Measurements from ENCODE around the gene NRP1. TPM values are rescaled to one million over a fixed set of nuclear protein-coding genes. Genes with fewer than 3 reads are reported as not detected.

Gene NRP1
- total and polyA plus RNA-seq, 4 donors, result 14.6 to 55.6 (median 37.8) TPM

- WGBS, result 86% methylated on average over 4 of the region's 4 CpGs
- no peaks in the 10 kb centered on the region for H3K36me3 ChIP-seq (ENCODE audit: control insufficient read depth in 4 of 4, insufficient read depth in 3 of 4, low read depth in 1 of 4, low read length in 3 of 4)
- TF ChIP-seq TAF1 (conservative IDR thresholded peaks at IDR 0.05), result no peak
- no peak for TF ChIP-seq YY1 (IDR thresholded peaks at IDR 0.05)
- no peak for DNase-seq (ENCODE audit: low spot score)
- no peak overlapping the region for H3K27ac ChIP-seq (ENCODE audit: low read depth in 1 of 2, low read length in 2 of 2)
- H3K4me1 ChIP-seq (ENCODE audit: control insufficient read depth in 4 of 4, insufficient read depth in 4 of 4, low read length in 3 of 4), result peaks cover 0 to 6% (median 6%) of the 10 kb centered on the region in 4 donors
- H3K9me3 ChIP-seq (ENCODE audit: control insufficient read depth in 4 of 4, low read length in 3 of 4), result no peaks in the 10 kb centered on the region
- no peaks in the 10 kb centered on the region for H3K27me3 ChIP-seq (ENCODE audit: control insufficient read depth in 4 of 4, insufficient read depth in 4 of 4, low read length in 3 of 4)
- H3K9ac ChIP-seq (ENCODE audit: low read depth in 1 of 2, low read length in 2 of 2), result no peak overlapping the region
- H3K4me3 ChIP-seq (ENCODE audit: low read depth in 1 of 3, low read length in 3 of 3), result no peak overlapping the region
Observed at GRCh38 chr10:33376976-33377657, 42.6 kb upstream of the NRP1 start.

DNA sequence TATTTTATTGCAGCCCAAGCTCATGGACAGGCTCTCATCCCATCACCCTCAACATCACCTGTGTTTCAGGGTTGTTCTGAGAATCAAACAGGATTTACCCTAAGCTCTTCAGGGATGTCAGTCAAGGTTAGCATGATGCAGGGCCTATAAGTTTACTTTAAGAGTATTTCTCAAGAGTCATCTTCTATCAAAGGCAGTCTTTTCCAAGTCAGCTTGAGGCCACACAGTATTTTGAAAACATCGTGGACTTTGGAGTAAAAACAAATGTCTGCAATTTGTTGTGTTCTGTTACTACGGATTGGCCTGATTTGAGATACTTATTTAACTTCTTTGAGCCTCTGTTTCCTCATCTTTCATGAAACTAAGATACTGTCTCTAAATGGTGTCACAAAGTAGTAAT is 42.0 kb upstream of the NRP1 start:
- no peak for DNase-seq (ENCODE audit: low spot score)
- Histone ChIP-seq H3K27me3 (ENCODE audit: control insufficient read depth in 4 of 4, insufficient read depth in 4 of 4, low read length in 3 of 4) (no peaks in the 10 kb centered on the region), H3K9ac (ENCODE audit: low read depth in 1 of 2, low read length in 2 of 2) (no peak overlapping the region), H3K9me3 (ENCODE audit: control insufficient read depth in 4 of 4, low read length in 3 of 4) (no peaks in the 10 kb centered on the region), H3K4me3 (ENCODE audit: low read depth in 1 of 3, low read length in 3 of 3) (no peak overlapping the region), H3K27ac (ENCODE audit: low read depth in 1 of 2, low read length in 2 of 2) (no peak overlapping the region), H3K4me1 (ENCODE audit: control insufficient read depth in 4 of 4, insufficient read depth in 4 of 4, low read length in 3 of 4) (no peaks in the 10 kb centered on the region), H3K36me3 (ENCODE audit: control insufficient read depth in 4 of 4, insufficient read depth in 3 of 4, low read depth in 1 of 4, low read length in 3 of 4) (no peaks in the 10 kb centered on the region)
- WGBS, result 57% methylated on average over 2 of the region's 2 CpGs
- no peak for TF ChIP-seq EGR1 (IDR thresholded peaks at IDR 0.05; ENCODE audit: low read depth in 2 of 2)
- TF ChIP-seq, protein P1, sequence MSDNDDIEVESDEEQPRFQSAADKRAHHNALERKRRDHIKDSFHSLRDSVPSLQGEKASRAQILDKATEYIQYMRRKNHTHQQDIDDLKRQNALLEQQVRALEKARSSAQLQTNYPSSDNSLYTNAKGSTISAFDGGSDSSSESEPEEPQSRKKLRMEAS (IDR thresholded peaks at IDR 0.05), result no peak
- no peak for TF ChIP-seq RXRA (IDR thresholded peaks at IDR 0.05)
- no peak for TF ChIP-seq TAF1 (conservative IDR thresholded peaks at IDR 0.05)
- TF ChIP-seq HNF4A (conservative IDR thresholded peaks at IDR 0.05), result no peak

DNA sequence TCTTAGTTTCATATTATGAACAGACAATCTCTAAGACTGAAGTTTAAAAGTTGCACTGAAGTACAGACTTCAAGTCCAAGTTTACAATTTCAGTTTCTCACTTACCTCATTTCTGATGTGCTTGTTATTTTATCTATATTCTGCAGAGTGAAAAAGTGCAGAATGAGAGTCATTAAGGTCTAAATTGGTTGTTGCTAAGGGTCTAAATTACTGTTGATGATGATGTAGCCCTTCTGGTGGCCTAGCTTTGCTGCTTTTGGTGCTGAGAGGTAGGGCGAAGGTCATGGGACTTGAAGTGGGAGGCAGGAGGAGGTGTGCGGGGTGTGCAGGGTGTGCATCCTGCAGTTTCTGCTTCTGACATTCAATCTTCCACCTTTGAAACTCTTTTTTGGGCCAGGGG is 38.8 kb upstream of the NRP1 start:
- no peaks in the 10 kb centered on the region for H3K9me3 ChIP-seq (ENCODE audit: control insufficient read depth in 4 of 4, low read length in 3 of 4)
- H3K27me3 ChIP-seq (ENCODE audit: control insufficient read depth in 4 of 4, insufficient read depth in 4 of 4, low read length in 3 of 4), result no peaks in the 10 kb centered on the region
- no peak for DNase-seq (ENCODE audit: low spot score)
- H3K27ac ChIP-seq (ENCODE audit: low read depth in 1 of 2, low read length in 2 of 2), result no peak overlapping the region
- 94% methylated on average over 2 of the region's 2 CpGs for WGBS
- no peaks in the 10 kb centered on the region for H3K4me1 ChIP-seq (ENCODE audit: control insufficient read depth in 4 of 4, insufficient read depth in 4 of 4, low read length in 3 of 4)
- TF ChIP-seq EGR1 (IDR thresholded peaks at IDR 0.05; ENCODE audit: low read depth in 2 of 2) (no peak), HNF4G (IDR thresholded peaks at IDR 0.05) (no peak), FOXA2 (IDR thresholded peaks at IDR 0.05) (no peak), TAF1 (conservative IDR thresholded peaks at IDR 0.05) (no peak), RXRA (IDR thresholded peaks at IDR 0.05) (no peak), ZBTB33 (IDR thresholded peaks at IDR 0.05) (no peak), RAD21 (IDR thresholded peaks at IDR 0.05) (no peak), YY1 (IDR thresholded peaks at IDR 0.05) (no peak), FOXA1 (IDR thresholded peaks at IDR 0.05) (no peak), HNF4A (conservative IDR thresholded peaks at IDR 0.05) (no peak), JUND (IDR thresholded peaks at IDR 0.05) (no peak), SP1 (IDR thresholded peaks at IDR 0.05) (no peak), NR2F2 (IDR thresholded peaks at IDR 0.05) (no peak), GABPA (IDR thresholded peaks at IDR 0.05 in 1 of 2, conservative IDR thresholded peaks at IDR 0.05 in 1 of 2) (no peak)
- TF ChIP-seq, protein P2, sequence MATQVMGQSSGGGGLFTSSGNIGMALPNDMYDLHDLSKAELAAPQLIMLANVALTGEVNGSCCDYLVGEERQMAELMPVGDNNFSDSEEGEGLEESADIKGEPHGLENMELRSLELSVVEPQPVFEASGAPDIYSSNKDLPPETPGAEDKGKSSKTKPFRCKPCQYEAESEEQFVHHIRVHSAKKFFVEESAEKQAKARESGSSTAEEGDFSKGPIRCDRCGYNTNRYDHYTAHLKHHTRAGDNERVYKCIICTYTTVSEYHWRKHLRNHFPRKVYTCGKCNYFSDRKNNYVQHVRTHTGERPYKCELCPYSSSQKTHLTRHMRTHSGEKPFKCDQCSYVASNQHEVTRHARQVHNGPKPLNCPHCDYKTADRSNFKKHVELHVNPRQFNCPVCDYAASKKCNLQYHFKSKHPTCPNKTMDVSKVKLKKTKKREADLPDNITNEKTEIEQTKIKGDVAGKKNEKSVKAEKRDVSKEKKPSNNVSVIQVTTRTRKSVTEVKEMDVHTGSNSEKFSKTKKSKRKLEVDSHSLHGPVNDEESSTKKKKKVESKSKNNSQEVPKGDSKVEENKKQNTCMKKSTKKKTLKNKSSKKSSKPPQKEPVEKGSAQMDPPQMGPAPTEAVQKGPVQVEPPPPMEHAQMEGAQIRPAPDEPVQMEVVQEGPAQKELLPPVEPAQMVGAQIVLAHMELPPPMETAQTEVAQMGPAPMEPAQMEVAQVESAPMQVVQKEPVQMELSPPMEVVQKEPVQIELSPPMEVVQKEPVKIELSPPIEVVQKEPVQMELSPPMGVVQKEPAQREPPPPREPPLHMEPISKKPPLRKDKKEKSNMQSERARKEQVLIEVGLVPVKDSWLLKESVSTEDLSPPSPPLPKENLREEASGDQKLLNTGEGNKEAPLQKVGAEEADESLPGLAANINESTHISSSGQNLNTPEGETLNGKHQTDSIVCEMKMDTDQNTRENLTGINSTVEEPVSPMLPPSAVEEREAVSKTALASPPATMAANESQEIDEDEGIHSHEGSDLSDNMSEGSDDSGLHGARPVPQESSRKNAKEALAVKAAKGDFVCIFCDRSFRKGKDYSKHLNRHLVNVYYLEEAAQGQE (IDR thresholded peaks at IDR 0.05), result no peak
- TF ChIP-seq, protein P3, sequence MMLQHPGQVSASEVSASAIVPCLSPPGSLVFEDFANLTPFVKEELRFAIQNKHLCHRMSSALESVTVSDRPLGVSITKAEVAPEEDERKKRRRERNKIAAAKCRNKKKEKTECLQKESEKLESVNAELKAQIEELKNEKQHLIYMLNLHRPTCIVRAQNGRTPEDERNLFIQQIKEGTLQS (IDR thresholded peaks at IDR 0.05), result no peak
- TF ChIP-seq, protein P4, sequence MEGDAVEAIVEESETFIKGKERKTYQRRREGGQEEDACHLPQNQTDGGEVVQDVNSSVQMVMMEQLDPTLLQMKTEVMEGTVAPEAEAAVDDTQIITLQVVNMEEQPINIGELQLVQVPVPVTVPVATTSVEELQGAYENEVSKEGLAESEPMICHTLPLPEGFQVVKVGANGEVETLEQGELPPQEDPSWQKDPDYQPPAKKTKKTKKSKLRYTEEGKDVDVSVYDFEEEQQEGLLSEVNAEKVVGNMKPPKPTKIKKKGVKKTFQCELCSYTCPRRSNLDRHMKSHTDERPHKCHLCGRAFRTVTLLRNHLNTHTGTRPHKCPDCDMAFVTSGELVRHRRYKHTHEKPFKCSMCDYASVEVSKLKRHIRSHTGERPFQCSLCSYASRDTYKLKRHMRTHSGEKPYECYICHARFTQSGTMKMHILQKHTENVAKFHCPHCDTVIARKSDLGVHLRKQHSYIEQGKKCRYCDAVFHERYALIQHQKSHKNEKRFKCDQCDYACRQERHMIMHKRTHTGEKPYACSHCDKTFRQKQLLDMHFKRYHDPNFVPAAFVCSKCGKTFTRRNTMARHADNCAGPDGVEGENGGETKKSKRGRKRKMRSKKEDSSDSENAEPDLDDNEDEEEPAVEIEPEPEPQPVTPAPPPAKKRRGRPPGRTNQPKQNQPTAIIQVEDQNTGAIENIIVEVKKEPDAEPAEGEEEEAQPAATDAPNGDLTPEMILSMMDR (IDR thresholded peaks at IDR 0.05; ENCODE audit: low read depth, low read length, missing input control), result no peak
- TF ChIP-seq, protein P1 (IDR thresholded peaks at IDR 0.05), result no peak
- no peak overlapping the region for H3K9ac ChIP-seq (ENCODE audit: low read depth in 1 of 2, low read length in 2 of 2)
- H3K4me3 ChIP-seq (ENCODE audit: low read depth in 1 of 3, low read length in 3 of 3), result no peak overlapping the region
- H3K36me3 ChIP-seq (ENCODE audit: control insufficient read depth in 4 of 4, insufficient read depth in 3 of 4, low read depth in 1 of 4, low read length in 3 of 4), result no peaks in the 10 kb centered on the region
